DMS114 treated with DMSO at 0.1 percent for 48 hours (cell line): Measurements from ENCODE around the gene SIGLEC11.
"Not testable (repeated sequence)": the region's sequence is repeated elsewhere in the genome, so short reads cannot be mapped to it uniquely, and the experiment has no call there.

Experiments used
- DNase-seq: peaks from one replicate; lab custom pipeline; 2025; ENCODE audit not compliant: unreplicated experiment; lab: John Stamatoyannopoulos, UW

Gene SIGLEC11

GRCh38 chr19:49983645-49984229 lies 22.8 kb upstream of the SIGLEC11 start:
- DNase-seq, result no peak

- no peak for DNase-seq
Measured at GRCh38 chr19:49981603-49982593, 20.9 kb upstream of the SIGLEC11 start.

- no peak for DNase-seq
Measured at GRCh38 chr19:49978324-49978723, 17.4 kb upstream of the SIGLEC11 start.

- no peak for DNase-seq
Measured at GRCh38 chr19:49977881-49978280, 16.9 kb upstream of the SIGLEC11 start.

- DNase-seq, result no peak
Measured at GRCh38 chr19:49977076-49977475, 16.1 kb upstream of the SIGLEC11 start.

GRCh38 chr19:49976496-49976895 lies 15.5 kb upstream of the SIGLEC11 start:
- DNase-seq, result no peak

- no peak for DNase-seq
Measured at GRCh38 chr19:49975051-49975450, 14.1 kb upstream of the SIGLEC11 start.

- DNase-seq, result no peak
Measured at GRCh38 chr19:49973987-49974386, 13.0 kb upstream of the SIGLEC11 start.

- DNase-seq, result no peak
Measured at GRCh38 chr19:49972841-49973240, 11.9 kb upstream of the SIGLEC11 start.

GRCh38 chr19:49971991-49972411 lies 11.0 kb upstream of the SIGLEC11 start:
- DNase-seq, result no peak

- not testable (repeated sequence) for DNase-seq
Measured at GRCh38 chr19:49969355-49969754, 8.4 kb upstream of the SIGLEC11 start.

- DNase-seq, result no peak
Measured at GRCh38 chr19:49968279-49968922, 7.4 kb upstream of the SIGLEC11 start.

- not testable (repeated sequence) for DNase-seq
Measured at GRCh38 chr19:49959892-49960291, 1.1 kb downstream of the SIGLEC11 start.

- not testable (repeated sequence) for DNase-seq
Measured at GRCh38 chr19:49958596-49958995, 2.4 kb downstream of the SIGLEC11 start.

GRCh38 chr19:49958144-49958543 lies 2.8 kb downstream of the SIGLEC11 start:
- not testable (repeated sequence) for DNase-seq

GRCh38 chr19:49957262-49957915 lies 3.6 kb downstream of the SIGLEC11 start:
- no peak for DNase-seq

GRCh38 chr19:49956115-49956495 lies 4.9 kb downstream of the SIGLEC11 start:
- DNase-seq, result no peak

GRCh38 chr19:49954933-49955332 lies 6.0 kb downstream of the SIGLEC11 start:
- no peak for DNase-seq

GRCh38 chr19:49954092-49954829 lies 6.7 kb downstream of the SIGLEC11 start:
- no peak for DNase-seq

GRCh38 chr19:49953416-49953815 lies 7.6 kb downstream of the SIGLEC11 start:
- no peak for DNase-seq

GRCh38 chr19:49952906-49953305 lies 8.1 kb downstream of the SIGLEC11 start:
- DNase-seq, result no peak
